T47D (cell line): ENCODE data around the gene EYS.

Source experiments
- DNase-seq, 2 experiments: peaks; one replicate each; pipeline versions ENCODE4 v3.0.0 to v3.0.0-alpha.2; 2011 to 2012; ENCODE audit warnings: low read depth in 1 of 2, low spot score in 1 of 2
- JUND ChIP-seq: IDR thresholded peaks from 2 replicates; pipeline ENCODE4 v1.6.1; 2012; ENCODE audit warnings: low read depth
- in situ Hi-C: cut with HindIII; loops from 2 replicates; pipeline ENCODE4 v1.10.0; 2016; ENCODE audit warnings: low sequenced_read_pairs, low pct_unique_long_range_greater_than_20kb

EYS gene

GRCh38 chr6:65248101-65248610 lies 458.9 kb downstream of the EYS start:
- no peak for DNase-seq
- no peak for TF ChIP-seq JUND
- in situ Hi-C loops: no loop called here

DNA sequence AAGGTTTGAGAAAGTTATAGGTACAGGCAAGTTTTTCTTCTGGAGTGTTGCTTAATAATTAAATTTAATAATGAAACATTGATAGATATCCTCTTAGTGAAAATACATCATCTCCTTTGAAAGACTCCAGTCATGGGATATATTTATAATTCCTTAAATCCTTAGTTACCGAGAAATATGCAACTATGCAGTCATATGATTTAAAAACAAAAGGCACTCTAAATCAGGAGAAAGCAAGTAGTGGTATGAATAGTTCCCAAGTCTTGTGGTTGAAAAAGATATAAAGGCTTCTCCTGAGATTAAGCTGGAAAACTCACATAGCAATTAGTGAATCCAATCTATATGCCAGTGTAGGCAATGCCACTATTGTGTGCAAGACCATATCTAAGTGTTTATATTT lies 475.4 kb downstream of the EYS start:
- no peak for TF ChIP-seq JUND
- in situ Hi-C loops: no loop called here
- no peak for DNase-seq

DNA sequence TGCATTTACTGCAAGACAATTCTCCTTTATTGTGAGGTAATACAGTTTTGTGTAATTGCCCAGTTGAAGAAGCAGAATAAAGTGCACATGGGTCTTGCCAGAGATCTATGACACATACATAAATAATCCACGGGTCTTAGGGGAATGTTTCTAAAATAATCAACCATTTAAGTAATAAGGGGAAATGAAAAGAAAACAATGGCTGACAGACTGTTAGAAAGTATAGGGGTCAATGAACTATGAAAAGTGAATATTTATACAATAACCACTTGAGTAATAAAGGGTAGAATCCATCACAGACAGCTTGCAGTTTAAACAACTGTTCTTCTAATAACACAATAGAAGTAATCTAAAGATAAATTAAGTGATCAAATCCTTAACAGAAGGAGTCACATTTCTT lies 477.2 kb downstream of the EYS start:
- in situ Hi-C loops: no loop called here
- no peak for DNase-seq
- no peak for TF ChIP-seq JUND

DNA sequence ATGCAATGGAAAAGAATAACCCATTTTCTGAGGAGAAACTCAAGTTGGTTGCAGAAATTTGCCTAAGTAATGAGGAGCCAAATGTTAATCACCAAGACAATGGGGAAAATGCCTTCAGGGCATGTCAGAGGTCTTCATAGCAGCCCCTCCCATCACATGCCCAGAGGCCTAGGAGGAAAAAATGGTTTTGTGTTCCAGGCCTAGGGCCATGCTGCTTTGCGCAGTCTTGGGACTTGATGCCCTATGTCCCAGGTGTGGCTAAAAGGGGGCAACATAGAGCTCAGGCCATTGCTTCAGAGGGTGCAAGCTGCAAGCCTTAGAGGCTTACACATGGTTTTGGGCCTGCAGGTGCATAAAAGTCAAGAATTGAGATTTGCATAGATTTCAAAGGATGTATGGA lies 485.9 kb downstream of the EYS start:
- in situ Hi-C loops: no loop called here
- no peak for DNase-seq
- TF ChIP-seq JUND: no peak

- no peak for TF ChIP-seq JUND
- in situ Hi-C loops: no loop called here
- no peak for DNase-seq
Observed at GRCh38 chr6:65202738-65203137, 504.3 kb downstream of the EYS start.

DNA sequence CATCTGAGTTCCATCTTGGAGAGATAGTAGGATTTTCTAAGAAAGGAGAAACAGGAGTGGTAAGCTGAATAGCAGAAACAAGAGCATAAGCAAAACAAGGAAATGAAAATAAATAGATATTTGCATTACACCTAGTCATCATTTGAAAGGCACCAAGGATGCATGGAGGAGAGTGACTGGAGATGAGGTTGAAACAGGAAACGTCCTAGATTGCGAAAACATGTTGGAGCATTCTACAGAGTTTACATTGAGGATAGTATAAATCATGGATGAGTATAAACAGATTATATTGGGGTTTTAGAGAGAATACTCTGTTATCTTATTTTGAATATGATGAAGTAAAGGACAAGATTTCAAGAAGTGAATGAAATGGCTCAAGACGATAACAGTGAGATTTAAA lies 507.3 kb downstream of the EYS start:
- in situ Hi-C loops: no loop called here
- DNase-seq: no peak

DNA sequence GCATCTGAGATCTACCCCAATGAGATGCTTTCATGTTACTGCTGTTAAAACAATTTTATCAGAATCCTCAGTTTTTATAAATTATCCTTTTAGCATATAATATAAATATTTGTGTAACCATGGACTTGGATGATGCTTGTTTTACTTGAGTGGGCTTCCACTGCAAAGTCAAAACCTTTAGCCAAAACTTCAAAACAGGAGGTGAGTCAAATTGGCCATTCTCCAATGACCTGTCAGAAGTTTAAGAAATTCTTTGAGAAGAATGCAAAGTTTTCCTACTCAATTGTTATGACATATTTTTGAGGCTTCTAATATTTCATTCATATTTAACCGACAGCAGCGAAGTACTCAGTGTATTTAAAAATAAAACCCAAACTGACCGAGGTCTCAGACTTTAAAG lies 507.9 kb downstream of the EYS start:
- no peak for TF ChIP-seq JUND
- DNase-seq: no peak
- in situ Hi-C loops: no loop called here

More for the DNA sequence above, 507.3 kb downstream of the EYS start:
- TF ChIP-seq JUND: no peak

DNA sequence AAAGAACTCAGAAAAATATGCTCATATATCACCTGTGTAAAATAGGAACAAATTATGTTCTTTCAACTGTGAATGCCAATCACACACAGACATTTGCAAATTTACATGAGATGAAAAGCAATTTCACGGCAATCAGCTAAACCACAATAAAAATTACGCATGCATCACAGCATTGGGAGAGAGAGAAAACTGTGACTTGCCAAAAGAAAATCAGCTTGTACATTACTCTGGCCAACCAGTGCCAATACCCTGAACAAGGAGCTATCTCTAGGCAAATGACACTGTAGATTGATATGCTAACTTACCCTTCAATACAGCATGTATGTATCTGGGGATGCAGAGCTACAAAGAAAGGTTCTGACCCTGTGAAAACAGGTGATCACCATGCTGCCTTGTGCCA lies 515.6 kb downstream of the EYS start:
- in situ Hi-C loops: no loop called here
- no peak for TF ChIP-seq JUND
- no peak for DNase-seq

- no peak for DNase-seq
- in situ Hi-C loops: no loop called here
- TF ChIP-seq JUND: no peak
Observed at GRCh38 chr6:65189236-65189881, 517.7 kb downstream of the EYS start.

- TF ChIP-seq JUND: no peak
- no peak for DNase-seq
- in situ Hi-C loops: no loop called here
Observed at GRCh38 chr6:65186826-65187225, 520.2 kb downstream of the EYS start.

DNA sequence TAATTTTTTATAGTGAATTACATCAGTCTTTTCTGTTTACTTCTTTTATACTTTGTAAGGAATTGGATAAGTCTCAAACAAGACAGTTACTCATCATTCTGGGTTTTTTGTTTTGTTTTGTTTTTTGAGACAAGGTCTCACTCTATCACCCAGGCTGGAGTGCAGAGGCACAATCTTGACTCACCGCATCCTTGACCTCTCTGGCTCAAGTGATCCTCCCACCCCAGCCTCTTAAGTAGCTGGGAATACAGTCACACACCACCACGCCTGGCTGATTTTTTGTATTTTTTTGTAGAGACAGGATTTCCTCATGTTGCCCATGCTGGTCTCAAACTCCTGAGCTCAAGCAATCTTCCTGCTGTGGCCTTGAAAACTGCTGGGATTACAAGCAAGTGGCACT lies 524.3 kb downstream of the EYS start:
- no peak for DNase-seq
- in situ Hi-C loops: no loop called here
- no peak for TF ChIP-seq JUND

- in situ Hi-C loops: no loop called here
- no peak for TF ChIP-seq JUND
- DNase-seq: no peak
Observed at GRCh38 chr6:65170273-65170672, 536.8 kb downstream of the EYS start.

DNA sequence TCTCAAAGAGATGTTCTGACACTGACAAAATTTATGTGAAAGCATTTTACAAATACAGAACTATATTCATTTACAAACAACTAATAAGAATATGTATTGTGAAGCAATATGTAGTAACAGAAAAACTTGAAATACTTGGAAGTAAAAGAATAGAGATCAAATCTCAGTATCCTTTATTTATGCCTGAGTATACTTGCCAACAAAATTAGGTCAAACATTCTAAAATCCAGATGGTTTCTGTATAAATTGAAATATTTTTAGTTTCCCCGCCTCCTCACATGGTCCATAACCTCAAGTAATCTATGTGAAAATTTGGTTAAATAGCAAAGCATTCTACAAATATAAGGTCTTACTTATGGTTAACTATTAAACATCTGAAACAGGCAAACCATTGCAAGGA lies 545.4 kb downstream of the EYS start:
- no peak for DNase-seq

DNA sequence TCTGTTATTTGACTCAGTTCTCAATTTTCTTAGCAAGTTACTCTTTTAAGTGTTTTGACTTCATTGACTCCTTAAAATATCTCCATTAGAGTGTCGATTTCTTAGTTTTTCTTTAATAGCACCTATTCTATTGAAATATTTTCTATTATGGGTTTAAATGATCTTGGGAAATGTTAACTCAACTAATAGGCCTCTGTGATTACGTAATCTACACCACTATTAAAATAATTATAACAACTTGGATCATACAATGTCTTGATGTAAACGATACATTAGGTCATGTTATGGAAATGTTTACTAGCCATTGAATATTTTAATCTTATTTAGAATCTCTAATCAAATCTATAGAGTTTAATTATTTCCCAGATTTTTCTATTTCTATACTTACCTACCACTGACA lies 550.0 kb downstream of the EYS start:
- DNase-seq: no peak
- in situ Hi-C loops: no loop called here
- TF ChIP-seq JUND: no peak

More for the DNA sequence above, 545.4 kb downstream of the EYS start:
- TF ChIP-seq JUND: no peak
- in situ Hi-C loops: no loop called here
